GM21528 (cell line): Measurements from ENCODE around the gene MGMT.

Source experiments
- ATAC-seq: cut with Tn5 transposase; IDR thresholded peaks from one replicate; pipeline ENCODE4 v1.9.1; 2021; ENCODE audit warnings: mild to moderate bottlenecking, moderate library complexity; ENCODE audit not compliant: unreplicated experiment, low FRiP score

The MGMT gene

DNA sequence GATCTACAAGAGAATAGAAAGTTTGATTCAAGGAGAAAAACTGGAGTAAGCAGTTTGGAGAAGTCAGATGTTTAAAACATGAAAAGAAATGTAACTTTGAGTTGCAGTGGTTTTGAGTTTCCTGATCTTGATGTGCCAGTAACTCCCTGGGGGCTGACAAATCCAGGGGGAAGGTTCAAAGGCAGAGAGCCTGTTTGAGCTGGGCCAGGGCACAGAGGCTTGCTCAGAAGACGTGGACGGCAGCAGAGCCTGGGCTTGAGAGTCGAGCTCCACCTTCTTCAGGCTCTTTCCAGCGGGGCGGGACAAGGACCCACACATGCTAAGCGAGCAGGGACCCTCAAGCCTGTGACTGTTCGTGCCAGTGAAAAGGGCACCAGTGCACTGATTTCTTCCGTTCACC is 176.2 kb downstream of the MGMT start:
- ATAC-seq: no peak

GRCh38 chr10:129645487-129645886 is 178.4 kb downstream of the MGMT start:
- ATAC-seq: no peak

- ATAC-seq: no peak
Measured at GRCh38 chr10:129646973-129647372, 179.9 kb downstream of the MGMT start.

DNA sequence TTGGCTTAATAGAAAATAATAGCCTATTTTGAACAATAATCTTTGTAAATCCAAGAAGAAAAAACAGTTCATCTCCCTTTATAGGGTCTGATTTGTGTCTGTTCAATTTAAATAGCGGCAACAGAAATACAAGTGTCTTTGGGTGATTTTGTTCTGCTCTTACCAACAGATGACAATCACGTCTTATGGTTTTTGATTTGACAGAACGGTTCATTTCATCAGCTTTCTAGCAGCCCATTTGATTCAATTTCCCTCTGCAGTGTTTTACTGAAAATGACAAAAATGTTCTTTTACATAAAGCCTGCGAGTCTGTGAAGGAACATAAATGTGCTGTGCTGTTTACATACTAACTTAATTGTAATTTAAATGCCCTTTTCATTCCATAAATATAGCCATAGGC is 180.5 kb downstream of the MGMT start:
- ATAC-seq: no peak

- no peak for ATAC-seq
Measured at GRCh38 chr10:129648856-129649255, 181.8 kb downstream of the MGMT start.

DNA sequence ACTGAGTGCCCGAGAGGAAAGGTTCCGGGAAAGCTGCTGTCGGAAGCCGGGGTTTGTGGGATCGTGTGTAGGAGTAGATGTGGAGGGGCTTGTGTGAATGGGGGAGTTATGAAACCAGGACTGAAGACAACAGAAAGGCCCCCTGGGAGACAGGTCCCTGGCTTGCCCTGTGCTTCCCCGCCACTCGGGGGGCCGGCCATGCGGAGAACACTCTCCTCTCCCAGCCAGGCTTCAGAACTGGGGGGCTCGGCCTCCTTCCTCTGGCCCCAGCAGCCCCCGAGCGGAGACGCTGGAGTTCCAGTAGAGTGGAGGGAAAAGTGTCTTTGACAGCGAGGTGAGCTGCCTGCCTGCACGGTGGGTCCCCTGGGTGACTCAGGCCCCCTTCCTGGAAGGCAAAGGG is 185.0 kb downstream of the MGMT start:
- no peak for ATAC-seq

- ATAC-seq: no peak
Measured at GRCh38 chr10:129652521-129653201, 185.6 kb downstream of the MGMT start.

- no peak for ATAC-seq
Measured at GRCh38 chr10:129653428-129653827, 186.4 kb downstream of the MGMT start.

- no peak for ATAC-seq
Measured at GRCh38 chr10:129653861-129654260, 186.8 kb downstream of the MGMT start.

- ATAC-seq: no peak
Measured at GRCh38 chr10:129654461-129654860, 187.4 kb downstream of the MGMT start.

DNA sequence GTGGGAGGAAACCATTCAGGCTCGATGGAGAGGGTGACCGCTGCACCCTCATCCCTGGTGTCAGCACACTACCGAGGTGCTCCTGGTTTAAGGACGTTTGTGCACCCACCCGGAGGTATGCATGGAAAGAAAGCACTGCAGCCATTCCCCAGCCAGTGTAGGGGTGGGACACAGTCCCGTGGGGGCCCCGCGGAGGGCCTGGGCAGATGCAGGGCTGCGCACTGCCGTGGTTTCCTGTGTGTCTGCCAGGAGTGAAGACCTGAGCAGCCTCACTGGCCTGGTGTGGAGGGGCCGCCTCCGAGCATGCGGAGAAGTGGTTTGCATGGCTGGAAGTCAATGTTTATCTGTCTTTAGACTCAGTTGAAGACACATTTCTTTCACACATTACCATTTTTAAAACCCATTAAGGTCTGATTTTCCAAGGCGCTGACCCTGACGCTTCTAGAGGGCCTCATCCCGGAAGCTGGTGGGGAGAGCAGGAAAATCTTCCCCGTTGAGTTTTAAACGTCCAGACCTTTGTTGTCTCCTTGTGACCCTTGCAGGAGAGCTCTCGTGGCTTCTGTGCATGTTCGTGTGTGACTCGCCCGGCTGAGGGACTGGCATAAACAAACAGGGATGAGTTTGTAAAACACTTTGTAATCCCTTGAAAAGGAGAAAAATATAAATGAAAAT is 188.1 kb downstream of the MGMT start:
- ATAC-seq: no peak

DNA sequence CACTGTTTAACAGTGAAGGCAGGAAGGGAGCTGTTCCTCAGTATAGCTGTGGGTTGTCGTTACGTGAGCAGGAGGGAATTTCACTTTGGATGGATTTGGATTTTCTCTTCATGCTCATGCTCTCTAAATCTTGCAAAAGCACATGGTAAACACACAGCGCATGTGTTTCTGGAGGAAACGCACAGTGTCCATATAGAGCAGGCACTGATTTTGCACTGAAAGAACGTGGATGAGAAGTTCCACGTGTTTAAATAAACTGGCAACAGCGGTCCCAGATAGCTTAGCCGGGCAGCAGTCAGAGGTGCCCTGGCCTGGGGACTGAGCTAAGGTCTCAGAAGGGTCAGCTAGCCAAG is 188.6 kb downstream of the MGMT start:
- no peak for ATAC-seq

GRCh38 chr10:129656642-129657041 is 189.6 kb downstream of the MGMT start:
- ATAC-seq: no peak

- ATAC-seq: no peak
Measured at GRCh38 chr10:129657297-129658017, 190.4 kb downstream of the MGMT start.

DNA sequence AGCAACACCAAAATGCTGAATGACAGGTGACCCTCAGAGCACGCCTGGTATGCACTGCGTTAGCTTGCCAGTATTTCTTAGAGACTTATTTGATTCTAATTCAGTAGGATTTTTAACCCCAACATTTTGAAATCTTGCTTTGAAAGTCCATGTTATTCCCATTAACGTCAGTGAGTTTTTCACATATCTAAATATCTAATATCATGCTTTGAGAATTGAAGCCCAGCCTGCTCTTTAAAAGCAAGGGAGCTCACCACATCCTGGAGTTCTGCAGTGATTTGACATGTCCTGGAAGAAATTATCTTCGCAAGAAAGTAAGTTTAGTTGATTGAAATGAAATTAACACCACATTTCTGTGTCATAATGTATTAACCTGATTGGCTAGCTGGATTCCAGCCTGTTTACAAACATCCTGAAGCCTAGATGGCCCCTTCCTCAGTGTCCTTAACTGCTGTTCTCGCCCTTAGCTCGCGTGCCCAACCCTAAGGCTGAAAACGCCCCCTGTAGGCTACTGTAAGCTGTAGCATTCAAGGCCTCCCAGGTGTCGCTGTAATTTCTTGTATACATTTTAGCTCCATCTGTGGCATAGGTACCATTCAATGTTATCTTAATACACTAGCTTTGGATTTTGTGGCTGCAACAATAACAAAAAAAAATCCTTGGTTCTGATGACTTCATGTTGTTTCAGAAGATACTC is 191.5 kb downstream of the MGMT start:
- no peak for ATAC-seq

- no peak for ATAC-seq
Measured at GRCh38 chr10:129659508-129660268, 192.6 kb downstream of the MGMT start.

DNA sequence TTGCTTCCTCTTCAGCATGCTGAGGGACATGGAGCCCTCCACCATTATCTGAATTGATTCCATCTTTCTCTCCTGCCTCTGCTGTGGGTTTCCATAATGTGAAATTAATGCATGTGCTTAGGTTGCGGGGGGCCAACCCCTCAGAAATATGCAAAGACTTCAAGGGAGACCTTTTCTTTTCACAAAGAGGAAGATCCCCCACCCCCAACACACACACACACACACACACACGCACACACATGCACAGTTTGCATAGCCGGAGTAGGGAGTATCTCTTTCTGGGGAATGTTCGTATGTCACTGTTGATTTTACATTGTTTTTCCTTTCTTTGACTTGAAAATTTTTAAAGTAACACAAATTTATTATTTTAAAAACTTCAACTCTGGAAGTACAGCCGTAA is 193.5 kb downstream of the MGMT start:
- ATAC-seq: no peak

DNA sequence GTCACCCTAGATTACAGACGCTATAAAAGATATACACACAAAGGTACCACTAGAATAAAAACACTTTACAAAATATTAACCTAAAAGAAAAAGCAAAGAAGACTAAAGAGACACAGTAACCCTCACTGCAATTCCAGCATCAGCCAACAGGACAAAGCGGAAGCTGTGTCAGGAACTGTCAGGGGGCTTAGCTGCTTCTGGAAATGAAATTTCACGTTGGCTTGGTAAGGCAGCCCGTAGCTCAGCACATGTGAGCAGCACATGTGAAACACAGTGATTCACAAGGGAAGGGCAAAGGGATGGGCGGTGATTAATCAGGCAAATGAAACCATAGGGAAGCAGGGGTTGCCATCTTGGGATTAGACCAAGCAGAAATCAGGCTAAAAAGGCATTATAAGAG is 195.4 kb downstream of the MGMT start:
- no peak for ATAC-seq

GRCh38 chr10:129670124-129670523 is 203.1 kb downstream of the MGMT start:
- no peak for ATAC-seq

DNA sequence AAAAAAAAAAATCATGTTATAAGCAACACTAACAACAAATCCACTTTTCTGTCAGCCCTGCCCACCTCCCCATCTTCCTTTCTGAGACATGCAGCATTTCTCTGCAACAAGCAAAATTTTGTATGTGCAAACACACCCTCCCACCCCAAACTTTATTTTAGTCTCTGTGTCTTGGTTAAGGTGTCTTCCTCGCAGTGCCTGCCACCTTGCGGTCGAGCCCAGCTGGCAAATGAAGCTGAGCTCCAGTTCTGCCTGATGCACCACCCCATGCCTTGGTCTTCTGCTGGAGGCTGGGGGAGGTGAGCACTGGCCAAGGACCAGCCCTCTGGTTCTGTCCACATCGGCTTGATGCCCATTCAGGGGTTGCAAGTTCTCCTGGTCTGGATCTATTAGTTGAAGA is 206.3 kb downstream of the MGMT start:
- ATAC-seq: no peak
